Activated T-cell treated with anti-CD3 and anti-CD28 coated beads for 4 hours (primary cell): Measurements from ENCODE around the gene HLA-F.

Source experiments
- DNase-seq: peaks from one replicate; pipeline ENCODE4 v3.0.0-alpha.2; 2020

HLA-F gene

GRCh38 chr6:29723262-29723665, at the start of gene HLA-F:
HLA-F (plus strand) TSS chr6:29723434; CDS start chr6:29723464, 30 bp downstream.
- peak; percentile 74 for DNase-seq

GRCh38 chr6:29674008-29674407, 49.2 kb upstream of the HLA-F start:
- no peak for DNase-seq

GRCh38 chr6:29675561-29675960, 47.7 kb upstream of the HLA-F start:
- no peak for DNase-seq

- DNase-seq: no peak
Measured at GRCh38 chr6:29676981-29677601, 46.1 kb upstream of the HLA-F start.

GRCh38 chr6:29678114-29678513, 45.1 kb upstream of the HLA-F start:
- no peak for DNase-seq

- no peak for DNase-seq
Measured at GRCh38 chr6:29679962-29680361, 43.3 kb upstream of the HLA-F start.

GRCh38 chr6:29680416-29680815, 42.8 kb upstream of the HLA-F start:
- no peak for DNase-seq

- no peak for DNase-seq
Measured at GRCh38 chr6:29680904-29681303, 42.3 kb upstream of the HLA-F start, which contains the start of gene ZFP57. ZFP57 (minus strand) TSS chr6:29681152; CDS start chr6:29677003, 4,149 bp downstream.

GRCh38 chr6:29681811-29682210, 41.4 kb upstream of the HLA-F start:
- no peak for DNase-seq

GRCh38 chr6:29685718-29686326, 37.4 kb upstream of the HLA-F start:
- no peak for DNase-seq

- DNase-seq: no peak
Measured at GRCh38 chr6:29694637-29695036, 28.6 kb upstream of the HLA-F start.

GRCh38 chr6:29696147-29697125, 26.8 kb upstream of the HLA-F start:
- no peak for DNase-seq

- peak; percentile 68 for DNase-seq
Measured at GRCh38 chr6:29702519-29703103, 20.6 kb upstream of the HLA-F start.

GRCh38 chr6:29705389-29706231, 17.6 kb upstream of the HLA-F start:
- DNase-seq: no peak

- DNase-seq: no peak
Measured at GRCh38 chr6:29708432-29709179, 14.6 kb upstream of the HLA-F start.

GRCh38 chr6:29709188-29709587, 14.0 kb upstream of the HLA-F start:
- no peak for DNase-seq

- no peak for DNase-seq
Measured at GRCh38 chr6:29710281-29710941, 12.8 kb upstream of the HLA-F start.

GRCh38 chr6:29720863-29721262, 2.4 kb upstream of the HLA-F start:
- no peak for DNase-seq

GRCh38 chr6:29723666-29724588, 693 bp downstream of the HLA-F start:
- peak; percentile 80 for DNase-seq
